IMR-90 (cell line): ENCODE data around the gene NEXN. TPM values are rescaled to one million over a fixed set of nuclear protein-coding genes. Genes with fewer than 3 reads are reported as not detected.

Experiments used
- ATAC-seq: fragments of 200-7000 bp; cut with Tn5 transposase; 2 replicates; pipeline ENCODE4 v1.9.1; 2020; ENCODE audit warnings: low read depth, mild to moderate bottlenecking, moderate library complexity
- BruUV-seq: library from RNA; stranded (reverse); fragments of 400-500 nt; replicated peaks from 2 replicates; lab custom pipeline; 2021; lab: Mats Ljungman, UMichigan
- CTCF ChIA-PET: fragments of 300-600 bp; formaldehyde crosslinking; extraction: SDS; loops from one replicate; lab custom pipeline; 2021; ENCODE audit warnings: antibody characterized with exemption; lab: Yijun Ruan, JAX
- POLR2A ChIA-PET: fragments of 300-600 bp; sonication (Branson Sonifier 250); formaldehyde crosslinking; loops from one replicate; lab custom pipeline; 2022; ENCODE audit warnings: antibody characterized with exemption; ENCODE audit not compliant: unreplicated experiment; lab: Charles Lee
- DNase-seq: peaks from one replicate; pipeline ENCODE4 v3.0.0; 2013
- H2AFZ ChIP-seq: replicated peaks from 2 replicates; pipeline ENCODE3; 2013; ENCODE audit warnings: low read length, mild to moderate bottlenecking; ENCODE audit not compliant: poor library complexity
- H2AK5ac ChIP-seq: 2 replicates; pipeline ENCODE4 v1.6.1; 2013; ENCODE audit warnings: low read depth, low read length, inconsistent platforms
- H2AK9ac ChIP-seq: replicated peaks from 2 replicates; pipeline ENCODE3; 2013; ENCODE audit warnings: mild to moderate bottlenecking, low read depth, low read length, moderate library complexity; ENCODE audit not compliant: poor library complexity
- H2BK120ac ChIP-seq: 2 replicates; pipeline ENCODE4 v1.6.1; 2013; ENCODE audit warnings: low read depth, low read length, inconsistent platforms
- H2BK15ac ChIP-seq: 3 replicates; pipeline ENCODE4 v1.6.1; 2013; ENCODE audit warnings: low read depth, low read length, inconsistent platforms
- H2BK20ac ChIP-seq: 2 replicates; pipeline ENCODE4 v1.6.1; 2013; ENCODE audit warnings: low read depth, mild to moderate bottlenecking, inconsistent platforms, low read length, moderate library complexity
- H2BK5ac ChIP-seq: 2 replicates; pipeline ENCODE4 v1.6.1; 2013; ENCODE audit warnings: mild to moderate bottlenecking, low read depth, low read length, inconsistent platforms; ENCODE audit not compliant: poor library complexity, severe bottlenecking
- H3K14ac ChIP-seq: replicated peaks from 2 replicates; pipeline ENCODE4 v1.6.1; 2013; ENCODE audit warnings: low read depth, low read length, inconsistent platforms
- H3K18ac ChIP-seq: 2 replicates; pipeline ENCODE4 v1.6.1; 2013; ENCODE audit warnings: low read depth, low read length, control low read depth
- H3K23ac ChIP-seq: 2 replicates; pipeline ENCODE4 v1.6.1; 2013; ENCODE audit warnings: low read depth, low read length, inconsistent platforms
- H3K27ac ChIP-seq: 2 replicates; pipeline ENCODE4 v1.5.1; 2013; ENCODE audit warnings: mild to moderate bottlenecking, control low read depth, low read length; ENCODE audit not compliant: insufficient read depth
- H3K27me3 ChIP-seq: 2 replicates; pipeline ENCODE4 v1.6.1; 2013; ENCODE audit warnings: low read length; ENCODE audit not compliant: control insufficient read depth, insufficient read depth
- H3K36me3 ChIP-seq: 2 replicates; pipeline ENCODE4 v1.6.1; 2013; ENCODE audit warnings: low read length, mixed read lengths; ENCODE audit not compliant: control insufficient read depth, insufficient read depth
- H3K4ac ChIP-seq: 2 replicates; pipeline ENCODE4 v1.6.1; 2013; ENCODE audit warnings: low read depth, low read length, inconsistent platforms
- H3K4me1 ChIP-seq: 2 replicates; pipeline ENCODE4 v1.6.1; 2013; ENCODE audit warnings: low read length, mixed read lengths; ENCODE audit not compliant: control insufficient read depth, insufficient read depth
- H3K4me2 ChIP-seq: 2 replicates; pipeline ENCODE4 v1.6.1; 2013; ENCODE audit warnings: low read depth, mild to moderate bottlenecking, control low read depth, low read length, moderate library complexity
- H3K4me3 ChIP-seq: 2 replicates; pipeline ENCODE4 v1.5.1; 2013; ENCODE audit warnings: low read depth, mild to moderate bottlenecking, control low read depth, low read length, moderate library complexity; ENCODE audit not compliant: insufficient read depth
- H3K56ac ChIP-seq: 2 replicates; pipeline ENCODE4 v1.6.1; 2013; ENCODE audit warnings: low read length, inconsistent platforms; ENCODE audit not compliant: insufficient read depth; ENCODE audit errors: extremely low read depth
- H3K79me1 ChIP-seq, 2 experiments: 2 replicates each; pipeline ENCODE4 v1.6.1; 2013; ENCODE audit warnings: low read length in 2 of 2, inconsistent platforms in 1 of 2, low read depth in 1 of 2
- H3K9ac ChIP-seq: 2 replicates; pipeline ENCODE4 v1.6.1; 2013; ENCODE audit warnings: low read depth, low read length, control low read depth
- H3K9me1 ChIP-seq: 2 replicates; pipeline ENCODE4 v1.6.1; 2013; ENCODE audit warnings: low read length, inconsistent platforms; ENCODE audit not compliant: insufficient read depth
- H3K9me3 ChIP-seq: 2 replicates; pipeline ENCODE4 v1.6.1; 2013; ENCODE audit warnings: low read length; ENCODE audit not compliant: control insufficient read depth, insufficient read depth
- H4K20me1 ChIP-seq: 2 replicates; pipeline ENCODE4 v1.6.1; 2013; ENCODE audit warnings: low read length, inconsistent platforms; ENCODE audit not compliant: insufficient read depth
- H4K5ac ChIP-seq: 2 replicates; pipeline ENCODE4 v1.6.1; 2013; ENCODE audit warnings: mild to moderate bottlenecking, low read depth, low read length, control low read depth
- H4K8ac ChIP-seq, 2 experiments: 2 replicates each; pipeline ENCODE4 v1.6.1; 2013; ENCODE audit warnings: low read depth in 2 of 2, low read length in 2 of 2, control low read depth in 1 of 2, inconsistent platforms in 1 of 2
- H4K91ac ChIP-seq: 2 replicates; pipeline ENCODE4 v1.6.1; 2013; ENCODE audit warnings: low read depth, low read length, inconsistent platforms; ENCODE audit not compliant: insufficient read depth
- BHLHE40 ChIP-seq: fragments of 150-350 bp; IDR thresholded peaks from 2 replicates; pipeline ENCODE4 v1.6.1; 2016; ENCODE audit warnings: mild to moderate bottlenecking, low read depth, low read length
- CEBPB ChIP-seq: IDR thresholded peaks from 2 replicates; pipeline ENCODE4 v1.6.1; 2012; ENCODE audit warnings: low read depth, low read length, improper control_type of control experiment
- CHD1 ChIP-seq: IDR thresholded peaks from 2 replicates; pipeline ENCODE4 v1.6.1; 2012; ENCODE audit warnings: low read depth, low read length, improper control_type of control experiment
- FOS ChIP-seq: fragments of 150-350 bp; IDR thresholded peaks from 2 replicates; pipeline ENCODE4 v1.6.1; 2016; ENCODE audit warnings: low read depth, low read length
- MAFK ChIP-seq: IDR thresholded peaks from 2 replicates; pipeline ENCODE4 v1.6.1; 2012; ENCODE audit warnings: low read depth, low read length, improper control_type of control experiment
- MAZ ChIP-seq: IDR thresholded peaks from 2 replicates; pipeline ENCODE4 v1.6.1; 2012; ENCODE audit warnings: low read depth, mild to moderate bottlenecking, low read length, improper control_type of control experiment, moderate library complexity, borderline replicate concordance
- MXI1 ChIP-seq: IDR thresholded peaks from 2 replicates; pipeline ENCODE4 v1.6.1; 2012; ENCODE audit warnings: low read depth, mild to moderate bottlenecking, low read length, moderate library complexity, borderline replicate concordance
- NFE2L2 ChIP-seq: fragments of 150-350 bp; IDR thresholded peaks from 2 replicates; pipeline ENCODE4 v1.6.1; 2016; ENCODE audit warnings: low read depth, mild to moderate bottlenecking, low read length
- POLR2A ChIP-seq: IDR thresholded peaks from 2 replicates; pipeline ENCODE4 v1.6.1; 2012; ENCODE audit warnings: mild to moderate bottlenecking, low read depth, low read length
- RAD21 ChIP-seq: IDR thresholded peaks from 2 replicates; pipeline ENCODE4 v1.6.1; 2012; ENCODE audit warnings: low read length, improper control_type of control experiment
- RCOR1 ChIP-seq: IDR thresholded peaks from 2 replicates; pipeline ENCODE4 v1.6.1; 2012; ENCODE audit warnings: mild to moderate bottlenecking, low read length, improper control_type of control experiment; ENCODE audit not compliant: insufficient replicate concordance
- RFX5 ChIP-seq: IDR thresholded peaks from 2 replicates; pipeline ENCODE4 v1.8.0; 2012; ENCODE audit warnings: low read depth, mild to moderate bottlenecking, low read length, moderate library complexity
- SMC3 ChIP-seq: fragments of 150-350 bp; IDR thresholded peaks from 2 replicates; pipeline ENCODE4 v1.6.1; 2016; ENCODE audit warnings: low read depth, mild to moderate bottlenecking, antibody characterized with exemption, low read length, moderate library complexity
- WGBS, 2 experiments: methylation state at CpG; one replicate each; pipeline versions ENCODE4 v1.1.5 to v1.1.7; 2013; ENCODE audit warnings: missing lambda C conversion rate in 2 of 2; ENCODE audit not compliant: insufficient read length in 1 of 2; ENCODE audit errors: extremely low coverage in 2 of 2; 5-methylcytosine and 5-hydroxymethylcytosine counted together
- dilution Hi-C: fragments of 300-500 bp; cut with HindIII; formaldehyde crosslinking; loops from one replicate; pipeline ENCODE4 v1.14.3; 2018; ENCODE audit warnings: low sequenced_read_pairs; ENCODE audit not compliant: unreplicated experiment
- in situ Hi-C: fragments of 300-500 bp; cut with MboI; formaldehyde crosslinking; loops from 3 replicates; pipeline ENCODE4 v1.14.3; 2019; ENCODE audit warnings: low sequenced_read_pairs, inconsistent platforms, mixed read lengths
- intact Hi-C: fragments of 100-400 bp; cut with micrococcal nuclease; formaldehyde crosslinking; loops from 2 replicates; pipeline ENCODE4 v1.10.0; 2022
- polyA plus RNA-seq, 3 experiments: library from polyadenylated mRNA; depleted of rRNA; stranded (reverse); fragments of >200 nt; gene quantifications; 2 replicates each; pipeline ENCODE4 v1.2.3, GENCODE V29; 2012; ENCODE audit warnings: low replicate concordance in 1 of 3
- total RNA-seq: library from RNA; depleted of rRNA; stranded (reverse); fragments of >200 nt; gene quantifications from 2 replicates; pipeline ENCODE4 v1.2.3, GENCODE V29; 2012
- TF ChIP-seq, protein P1 (sequence below): conservative IDR thresholded peaks from 2 replicates; pipeline ENCODE4 v1.5.1; 2012; ENCODE audit warnings: mild to moderate bottlenecking, low read depth, low read length, improper control_type of control experiment
- TF ChIP-seq, protein P2 (sequence below): fragments of 150-350 bp; IDR thresholded peaks from 2 replicates; pipeline ENCODE4 v1.6.1; 2016; ENCODE audit warnings: low read depth, mild to moderate bottlenecking, low read length, moderate library complexity, borderline replicate concordance
- TF ChIP-seq, protein P3 (sequence below): fragments of 150-350 bp; IDR thresholded peaks from 2 replicates; pipeline ENCODE4 v1.6.1; 2017; ENCODE audit warnings: mild to moderate bottlenecking, antibody characterized with exemption, low read length, low read depth

The NEXN gene
- total and polyA plus RNA-seq, 2 of the 4 experiments (the other 2 are of a cell fraction) = 5.2 to 16.1 TPM

DNA sequence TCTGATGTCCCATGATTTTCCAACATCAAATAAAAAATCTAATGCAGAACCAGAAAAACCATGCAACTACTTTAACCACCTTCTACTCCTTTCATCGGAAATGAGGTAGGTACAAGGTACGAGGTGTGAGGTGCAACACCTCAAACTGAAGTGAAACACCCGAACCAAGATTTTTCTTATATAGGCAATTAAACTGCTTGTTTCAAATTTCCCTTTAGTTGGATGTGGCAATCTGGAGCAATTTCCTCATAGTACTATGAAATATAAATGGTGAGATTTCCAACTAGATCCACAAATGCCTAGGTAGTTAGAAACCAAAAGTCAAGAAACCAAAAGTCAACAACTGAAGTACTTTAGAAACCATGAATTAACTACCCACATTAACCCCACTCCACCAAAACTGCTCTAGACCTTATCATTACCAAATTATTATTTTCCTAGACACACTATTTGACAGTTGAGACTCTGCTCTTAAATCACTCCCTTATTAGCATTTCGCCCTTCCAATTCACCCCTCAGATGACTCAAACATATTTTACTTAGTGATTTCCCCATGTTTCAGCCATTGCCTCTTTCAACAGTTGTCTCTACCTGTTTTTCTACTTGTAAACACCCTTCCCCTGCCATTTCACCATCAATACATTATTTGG lies 52.6 kb downstream of the NEXN start:
- Histone ChIP-seq H3K79me1 (peaks cover 7 to 18% of the 10 kb centered on the region in 2 experiments), H2BK15ac (no peak overlapping the region), H3K23ac (no peak overlapping the region), H4K20me1 (peaks cover 6% of the 10 kb centered on the region; the same call in 1 of the 2 replicates), H4K91ac (no peak overlapping the region), H3K4me3 (no peak overlapping the region), H3K9me3 (no peaks in the 10 kb centered on the region), H3K27me3 (no peaks in the 10 kb centered on the region), H3K4ac (no peak overlapping the region), H3K18ac (no peak overlapping the region), H2BK20ac (no peak overlapping the region), H3K56ac (no peak overlapping the region), H3K27ac (no peak overlapping the region), H3K4me2 (no peak overlapping the region), H4K8ac (peak overlapping the region in 1 of 2 experiments; percentile 37; a peak in 1 of 4 replicates), H2BK5ac (peak overlapping the region; percentile 64), H3K9ac (no peak overlapping the region), H2AK9ac (no peak overlapping the region), H2AFZ (no peak overlapping the region), H2BK120ac (no peak overlapping the region), H3K14ac (no peak overlapping the region), H3K36me3 (peaks cover 46% of the 10 kb centered on the region), H3K4me1 (no peaks in the 10 kb centered on the region), H4K5ac (no peak overlapping the region), H2AK5ac (no peak overlapping the region), H3K9me1 (no peaks in the 10 kb centered on the region)
- ATAC-seq (no peak), DNase-seq (no peak)
- ChIA-PET CTCF (no interaction called here), POLR2A (no interaction called here)
- intact Hi-C loops = no loop called here
- dilution Hi-C loops = no loop called here
- in situ Hi-C loops = no loop called here
- WGBS, 2 experiments = no CpG with 5 or more reads among the region's 4 CpGs
- TF ChIP-seq RAD21 (no peak), SMC3 (no peak), NFE2L2 (no peak), MAZ (no peak), RCOR1 (no peak), RFX5 (no peak), CEBPB (no peak), MAFK (no peak), MXI1 (no peak), POLR2A (no peak), FOS (no peak), BHLHE40 (no peak), CHD1 (no peak)
- TF ChIP-seq, protein P1, sequence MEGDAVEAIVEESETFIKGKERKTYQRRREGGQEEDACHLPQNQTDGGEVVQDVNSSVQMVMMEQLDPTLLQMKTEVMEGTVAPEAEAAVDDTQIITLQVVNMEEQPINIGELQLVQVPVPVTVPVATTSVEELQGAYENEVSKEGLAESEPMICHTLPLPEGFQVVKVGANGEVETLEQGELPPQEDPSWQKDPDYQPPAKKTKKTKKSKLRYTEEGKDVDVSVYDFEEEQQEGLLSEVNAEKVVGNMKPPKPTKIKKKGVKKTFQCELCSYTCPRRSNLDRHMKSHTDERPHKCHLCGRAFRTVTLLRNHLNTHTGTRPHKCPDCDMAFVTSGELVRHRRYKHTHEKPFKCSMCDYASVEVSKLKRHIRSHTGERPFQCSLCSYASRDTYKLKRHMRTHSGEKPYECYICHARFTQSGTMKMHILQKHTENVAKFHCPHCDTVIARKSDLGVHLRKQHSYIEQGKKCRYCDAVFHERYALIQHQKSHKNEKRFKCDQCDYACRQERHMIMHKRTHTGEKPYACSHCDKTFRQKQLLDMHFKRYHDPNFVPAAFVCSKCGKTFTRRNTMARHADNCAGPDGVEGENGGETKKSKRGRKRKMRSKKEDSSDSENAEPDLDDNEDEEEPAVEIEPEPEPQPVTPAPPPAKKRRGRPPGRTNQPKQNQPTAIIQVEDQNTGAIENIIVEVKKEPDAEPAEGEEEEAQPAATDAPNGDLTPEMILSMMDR = no peak
- TF ChIP-seq, protein P2, sequence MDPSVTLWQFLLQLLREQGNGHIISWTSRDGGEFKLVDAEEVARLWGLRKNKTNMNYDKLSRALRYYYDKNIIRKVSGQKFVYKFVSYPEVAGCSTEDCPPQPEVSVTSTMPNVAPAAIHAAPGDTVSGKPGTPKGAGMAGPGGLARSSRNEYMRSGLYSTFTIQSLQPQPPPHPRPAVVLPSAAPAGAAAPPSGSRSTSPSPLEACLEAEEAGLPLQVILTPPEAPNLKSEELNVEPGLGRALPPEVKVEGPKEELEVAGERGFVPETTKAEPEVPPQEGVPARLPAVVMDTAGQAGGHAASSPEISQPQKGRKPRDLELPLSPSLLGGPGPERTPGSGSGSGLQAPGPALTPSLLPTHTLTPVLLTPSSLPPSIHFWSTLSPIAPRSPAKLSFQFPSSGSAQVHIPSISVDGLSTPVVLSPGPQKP = no peak
- TF ChIP-seq, protein P3, sequence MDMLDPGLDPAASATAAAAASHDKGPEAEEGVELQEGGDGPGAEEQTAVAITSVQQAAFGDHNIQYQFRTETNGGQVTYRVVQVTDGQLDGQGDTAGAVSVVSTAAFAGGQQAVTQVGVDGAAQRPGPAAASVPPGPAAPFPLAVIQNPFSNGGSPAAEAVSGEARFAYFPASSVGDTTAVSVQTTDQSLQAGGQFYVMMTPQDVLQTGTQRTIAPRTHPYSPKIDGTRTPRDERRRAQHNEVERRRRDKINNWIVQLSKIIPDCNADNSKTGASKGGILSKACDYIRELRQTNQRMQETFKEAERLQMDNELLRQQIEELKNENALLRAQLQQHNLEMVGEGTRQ = no peak
- BruUV-seq = no TSS peak
